Activated naive CD4-positive, alpha-beta T cell treated with anti-CD3 and anti-CD28 coated beads, Interleukin-2, amount 50 U/mL, for 72 hours (primary cell): ENCODE measurements around the gene SRRM2. TPM values are rescaled to one million over a fixed set of nuclear protein-coding genes. Genes with fewer than 3 reads are reported as not detected.

Experiments
- ATAC-seq, 2 donors: fragments of 150-1000 bp; cut with Tn5 transposase; 2 replicates each; pipeline ENCODE4 v1.10.0; 2021; ENCODE audit warnings: mild to moderate bottlenecking in 2 of 2, moderate library complexity in 2 of 2
- DNase-seq, 2 donors: peaks; one replicate each; pipeline ENCODE4 v3.0.0; 2021 to 2022; ENCODE audit warnings: low spot score in 2 of 2
- H3K27ac Mint-ChIP-seq, 2 donors: one replicate each; pipeline ENCODE4 v1.8.0; 2022; ENCODE audit warnings: mild to moderate bottlenecking in 2 of 2, mixed read lengths in 2 of 2
- H3K36me3 Mint-ChIP-seq, 2 donors: one replicate each; pipeline ENCODE4 v1.8.0; 2022; ENCODE audit warnings: mixed read lengths in 2 of 2
- H3K9me3 Mint-ChIP-seq, 2 donors: one replicate each; pipeline ENCODE4 v1.8.0; 2022; ENCODE audit warnings: mixed read lengths in 2 of 2
- total RNA-seq, 2 donors: library from RNA; stranded (reverse); gene quantifications; one replicate each; pipeline ENCODE4 v1.2.3, GENCODE V29; 2022

Gene SRRM2
- total RNA-seq, 2 donors from 2014 or later, result 624 to 790 TPM

DNA sequence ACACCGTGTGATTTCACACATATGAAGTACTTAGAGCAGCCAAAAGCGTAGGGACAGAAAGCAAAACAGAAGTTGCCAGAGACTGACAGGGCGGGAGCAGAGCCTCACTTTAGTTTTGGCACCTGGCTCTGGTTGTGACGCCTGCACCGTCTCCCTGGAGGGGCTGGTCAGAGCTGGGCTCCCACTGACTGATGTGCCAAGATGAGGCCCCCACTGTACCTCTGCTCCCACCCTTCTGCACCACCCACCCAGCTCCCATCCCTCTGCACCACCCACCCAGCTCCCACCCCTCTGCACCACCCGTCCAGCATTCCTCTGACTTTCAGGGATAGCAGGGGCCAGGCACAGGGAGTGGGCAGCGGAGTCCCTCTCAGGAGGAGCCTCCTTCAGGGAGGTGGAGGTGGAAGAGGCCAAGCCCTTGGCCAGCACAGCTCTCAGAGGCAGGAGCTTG lies 61.4 kb downstream of the SRRM2 start:
- ATAC-seq, result no peak
- H3K36me3 Mint-ChIP-seq, result no peaks in the 10 kb centered on the region
- no peak overlapping the region for H3K27ac Mint-ChIP-seq

DNA sequence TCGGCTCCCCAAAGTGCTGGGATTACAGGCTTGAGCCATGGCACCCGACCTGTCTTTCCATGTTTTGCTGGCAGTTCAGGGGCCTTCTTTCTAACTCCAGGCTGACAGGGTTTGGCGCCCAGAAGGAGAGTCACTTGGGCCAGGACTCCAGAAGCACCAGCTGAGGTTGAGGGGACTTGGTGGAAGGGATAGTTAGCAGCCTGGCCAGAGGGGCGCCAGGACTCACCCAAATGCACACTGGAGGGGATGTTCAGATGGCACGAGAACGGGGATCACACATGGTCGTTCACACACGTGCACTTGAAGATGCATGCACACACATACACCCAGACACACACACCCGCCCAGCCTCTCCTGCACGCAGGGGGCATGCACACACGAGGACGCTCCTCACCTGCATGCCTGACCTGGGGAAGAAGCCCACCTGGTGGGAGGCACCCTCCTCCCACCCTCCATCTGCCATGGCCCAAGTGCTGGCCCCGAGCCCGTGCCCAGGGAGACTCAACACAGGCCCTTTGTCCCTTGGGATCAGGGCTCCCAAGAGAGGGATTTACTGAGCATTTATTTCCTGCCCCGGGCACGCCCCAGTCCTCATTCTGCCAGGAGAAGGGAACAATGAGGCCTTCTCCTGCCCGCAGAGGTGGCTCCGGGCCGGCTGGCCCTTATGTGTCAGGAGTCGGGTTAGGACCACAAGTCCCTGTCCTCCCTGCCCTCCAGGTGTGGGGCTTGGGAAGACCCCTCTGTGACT lies 62.3 kb downstream of the SRRM2 start:
- no peaks in the 10 kb centered on the region for H3K36me3 Mint-ChIP-seq
- no peak for ATAC-seq
- peak in 1 of 2 donors; percentile 46 for DNase-seq
- H3K9me3 Mint-ChIP-seq, result no peaks in the 10 kb centered on the region
- no peak overlapping the region for H3K27ac Mint-ChIP-seq

More for the DNA sequence above, 61.4 kb downstream of the SRRM2 start:
- no peaks in the 10 kb centered on the region for H3K9me3 Mint-ChIP-seq
- DNase-seq, result peak in 1 of 2 donors; percentile 13

DNA sequence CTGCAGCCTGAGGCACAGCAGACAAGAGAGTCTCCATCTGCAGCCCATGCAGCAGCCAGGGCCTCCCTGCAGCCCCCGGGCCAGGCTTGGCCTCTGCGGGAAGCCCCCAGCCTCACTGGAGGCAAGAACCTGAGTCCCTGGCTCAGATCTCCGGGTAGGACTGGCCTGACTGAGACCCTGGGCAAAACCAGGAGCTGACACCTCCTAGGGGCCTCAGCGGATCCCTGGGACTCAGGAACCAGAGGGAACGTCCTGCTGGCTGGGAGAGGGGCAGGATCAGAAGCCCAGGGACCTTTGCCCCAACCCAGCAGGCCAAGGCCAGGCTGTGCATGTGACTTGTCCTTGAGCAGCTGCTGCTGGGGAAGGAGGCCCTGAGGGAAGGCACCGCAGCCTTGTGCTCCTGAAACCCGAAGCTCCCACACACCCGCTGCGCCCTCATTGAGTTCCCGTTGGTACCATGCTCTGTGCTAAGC lies 62.9 kb downstream of the SRRM2 start:
- Mint-ChIP-seq H3K27ac (no peak overlapping the region), H3K36me3 (no peaks in the 10 kb centered on the region), H3K9me3 (no peaks in the 10 kb centered on the region)
- DNase-seq (peak in 1 of 2 donors; percentile 39), ATAC-seq (no peak)

DNA sequence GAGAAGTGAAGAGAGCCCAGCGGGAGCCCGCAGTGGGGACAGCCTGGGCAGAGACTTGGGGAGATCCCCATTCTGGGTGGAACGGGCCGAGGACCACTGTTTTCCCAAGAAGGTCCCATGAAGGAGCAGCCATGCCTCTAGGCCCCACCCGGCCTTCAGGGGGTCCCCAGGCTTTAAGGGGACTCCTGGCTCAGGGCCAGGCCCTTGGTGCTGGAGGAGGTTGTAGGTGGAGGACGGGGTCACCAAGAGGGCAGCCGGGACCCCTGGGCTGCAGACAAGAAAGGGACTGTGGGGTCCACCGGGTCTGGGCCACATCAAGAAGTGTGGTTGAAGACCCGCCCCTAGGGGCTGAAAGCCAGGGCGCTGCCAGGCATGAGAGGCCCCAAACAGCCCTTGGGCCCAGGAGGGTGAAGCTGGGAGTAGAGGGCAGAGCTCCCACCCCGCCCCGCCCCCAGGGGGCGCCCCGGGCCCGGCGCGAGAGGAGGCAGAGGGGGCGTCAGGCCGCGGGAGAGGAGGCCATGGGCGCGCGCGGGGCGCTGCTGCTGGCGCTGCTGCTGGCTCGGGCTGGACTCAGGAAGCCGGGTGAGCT lies 64.4 kb downstream of the SRRM2 start, which contains the start of gene PRSS21:
PRSS21 (plus strand) TSS at position 487 of the 589 bp plus-strand sequence; CDS start at position 519, 32 bp downstream.
- Mint-ChIP-seq H3K9me3 (no peaks in the 10 kb centered on the region), H3K36me3 (no peaks in the 10 kb centered on the region), H3K27ac (no peak within 1 kb of the TSS)
- DNase-seq (peak in 1 of 2 donors; percentile 54), ATAC-seq (peak in 1 of 2 donors; percentile 44)

DNA sequence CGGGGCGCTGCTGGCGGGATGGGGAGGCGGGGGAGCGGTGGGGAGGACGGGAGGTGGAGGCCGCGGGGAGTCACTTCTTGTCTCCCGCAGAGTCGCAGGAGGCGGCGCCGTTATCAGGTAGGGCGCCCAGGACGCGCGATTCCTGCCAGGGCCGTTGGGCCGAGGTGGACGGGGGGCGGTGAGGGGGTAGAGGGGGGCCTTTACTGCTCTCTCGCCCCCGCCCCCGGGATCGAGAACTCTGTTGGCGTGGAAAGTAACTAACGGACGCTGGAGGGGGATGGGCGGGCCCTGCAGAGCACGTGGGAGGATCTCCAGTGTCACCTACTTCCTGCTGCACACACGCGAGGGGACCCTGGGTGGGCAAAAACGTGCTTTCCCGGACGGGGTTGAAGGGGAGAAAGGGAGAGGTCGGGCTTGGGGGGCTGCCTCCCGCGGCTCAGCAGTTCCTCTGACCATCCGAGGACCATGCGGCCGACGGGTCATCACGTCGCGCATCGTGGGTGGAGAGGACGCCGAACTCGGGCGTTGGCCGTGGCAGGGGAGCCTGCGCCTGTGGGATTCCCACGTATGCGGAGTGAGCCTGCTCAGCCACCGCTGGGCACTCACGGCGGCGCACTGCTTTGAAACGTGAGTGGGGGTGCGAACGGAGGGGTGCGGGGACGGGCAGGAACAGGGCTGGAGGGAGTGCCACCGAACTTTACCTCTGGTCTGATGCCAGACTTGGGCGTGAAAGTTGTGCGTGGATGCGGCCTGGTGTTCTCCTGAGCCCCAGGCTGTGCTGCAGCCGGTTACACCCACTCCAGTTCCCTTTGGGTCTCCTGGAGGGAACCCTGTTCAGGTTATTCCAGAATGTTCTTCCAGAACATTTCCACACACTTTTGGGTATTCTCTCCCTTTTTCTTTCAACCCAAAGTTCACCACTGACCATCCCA lies 65.2 kb downstream of the SRRM2 start:
- Mint-ChIP-seq H3K9me3 (no peaks in the 10 kb centered on the region), H3K36me3 (no peaks in the 10 kb centered on the region), H3K27ac (no peak overlapping the region)
- DNase-seq (peak in 1 of 2 donors; percentile 53), ATAC-seq (no peak)

DNA sequence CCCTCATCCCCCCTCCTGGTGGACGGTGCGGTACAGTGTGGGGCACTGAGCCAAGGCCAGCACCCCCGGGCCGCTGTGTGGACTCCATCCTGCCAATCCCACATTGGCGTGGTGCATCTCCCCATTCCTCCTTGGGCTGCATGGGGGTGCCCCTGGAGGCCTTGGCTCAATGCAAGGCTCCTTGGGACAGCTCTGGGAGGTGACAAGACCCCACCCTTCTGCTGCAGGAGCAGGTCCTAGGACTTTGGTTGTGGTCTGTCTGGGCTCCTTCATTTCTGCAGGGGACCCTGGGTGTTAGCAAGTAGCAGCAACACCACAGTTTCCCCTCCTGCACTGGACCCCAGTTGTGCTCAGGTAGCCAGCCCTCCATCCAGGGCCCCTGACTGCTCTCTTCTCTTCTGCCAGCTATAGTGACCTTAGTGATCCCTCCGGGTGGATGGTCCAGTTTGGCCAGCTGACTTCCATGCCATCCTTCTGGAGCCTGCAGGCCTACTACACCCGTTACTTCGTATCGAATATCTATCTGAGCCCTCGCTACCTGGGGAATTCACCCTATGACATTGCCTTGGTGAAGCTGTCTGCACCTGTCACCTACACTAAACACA lies 65.9 kb downstream of the SRRM2 start:
- Mint-ChIP-seq H3K9me3 (no peaks in the 10 kb centered on the region), H3K27ac (no peak overlapping the region), H3K36me3 (no peaks in the 10 kb centered on the region)
- DNase-seq (peak in 1 of 2 donors; percentile 47), ATAC-seq (no peak)

DNA sequence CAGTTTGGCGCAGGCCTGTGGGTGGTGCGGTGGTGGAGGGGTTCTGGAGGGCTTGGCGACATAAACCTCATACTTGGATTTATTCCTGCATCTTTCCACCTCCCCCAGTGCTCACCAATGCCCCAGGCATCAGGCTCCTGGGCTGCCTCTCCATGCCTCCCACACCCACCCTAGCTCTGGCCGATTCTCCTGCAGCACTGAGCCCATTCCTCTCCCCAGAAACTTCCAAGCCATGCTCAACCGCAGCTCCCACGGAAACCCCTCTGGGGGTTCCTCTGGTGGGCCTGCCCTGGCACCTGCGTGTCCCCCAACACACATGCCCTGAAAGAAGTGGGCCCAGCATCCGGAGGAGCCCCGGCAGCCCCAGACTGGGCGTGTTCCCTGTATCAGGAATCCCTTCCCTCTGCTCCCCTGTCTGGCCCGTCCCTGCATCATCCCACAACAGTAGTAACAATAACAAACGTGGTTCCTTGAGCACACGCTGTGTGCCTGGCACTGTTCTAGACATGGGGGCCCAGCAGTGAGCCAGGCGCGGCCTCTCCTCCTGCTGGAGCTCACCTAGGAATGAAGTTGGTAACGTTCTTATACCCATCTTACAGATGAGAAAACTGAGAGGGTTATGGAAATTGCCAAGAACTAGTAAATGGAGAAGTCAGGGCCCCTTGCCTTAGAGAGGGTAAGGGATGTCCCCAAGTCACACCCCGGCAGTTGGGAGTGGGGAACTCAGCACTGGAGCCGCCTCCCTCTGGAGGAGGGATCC lies 66.9 kb downstream of the SRRM2 start:
- Mint-ChIP-seq H3K27ac (no peak overlapping the region), H3K9me3 (no peaks in the 10 kb centered on the region), H3K36me3 (no peaks in the 10 kb centered on the region)
- peak in 1 of 2 donors; percentile 25 for DNase-seq
- ATAC-seq, result no peak

DNA sequence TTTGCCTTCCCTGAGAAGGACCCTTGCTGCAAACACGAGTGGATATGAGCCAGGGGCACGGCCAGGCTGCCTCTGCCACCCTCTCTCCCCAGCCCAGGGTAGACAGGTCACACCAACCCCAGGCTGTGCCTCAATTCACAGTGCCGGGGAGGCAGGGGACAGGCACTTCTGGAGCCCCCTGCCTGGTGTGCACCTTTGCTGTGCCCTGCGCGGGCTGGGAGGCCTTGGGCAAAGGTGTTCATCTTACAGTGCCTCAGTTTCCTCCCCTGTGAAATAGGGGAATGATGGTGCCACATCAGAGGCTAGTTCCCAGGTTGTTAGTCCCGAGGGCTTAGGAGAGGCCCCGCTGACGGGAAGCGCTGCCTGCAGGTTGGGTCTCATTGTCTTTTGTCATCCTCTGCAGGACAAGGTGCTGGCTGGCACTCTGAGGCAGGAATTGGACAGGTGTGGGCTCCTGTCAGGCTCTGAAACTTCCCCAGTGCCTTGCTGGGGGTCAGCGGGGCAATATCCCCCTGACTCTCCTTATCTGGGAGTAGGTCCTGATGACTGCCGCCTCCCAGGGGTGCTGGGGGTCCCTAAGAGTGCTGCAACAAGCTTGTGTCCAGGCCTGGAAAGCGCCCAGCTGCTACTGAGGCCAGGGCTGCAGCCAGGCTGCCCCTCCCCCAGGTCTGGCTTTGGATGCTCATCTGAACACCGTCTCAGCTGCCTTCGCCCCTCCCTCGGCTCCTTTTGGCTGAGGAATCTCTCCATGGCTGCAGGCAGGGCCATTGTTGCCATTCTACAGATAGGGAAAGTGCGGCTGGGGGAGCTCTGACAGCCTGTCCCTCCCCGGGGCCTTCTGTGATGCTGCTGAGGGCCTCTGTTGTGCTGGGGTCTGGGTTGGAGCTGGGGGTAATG lies 67.7 kb downstream of the SRRM2 start:
- no peak overlapping the region for H3K27ac Mint-ChIP-seq
- ATAC-seq (no peak), DNase-seq (peak in 1 of 2 donors; percentile 46)
- no peaks in the 10 kb centered on the region for H3K9me3 Mint-ChIP-seq
- H3K36me3 Mint-ChIP-seq, result no peaks in the 10 kb centered on the region

Other genes starting within 250 kb of the SRRM2 start
- gene ATP6V0C, start 238.7 kb upstream of the SRRM2 start, total RNA-seq, result 100 to 1,000 TPM in 1 of 2 donors, 10 to 100 TPM in 1; 94.4 to 127 TPM
- 10 to 100 TPM; 37.0 to 37.2 TPM for gene AMDHD2, start 232.3 kb upstream of the SRRM2 start, total RNA-seq
- gene CEMP1, start 221.2 kb upstream of the SRRM2 start, total RNA-seq, result under 1 TPM in 1 of 2 donors, not detected in 1; 0.50 TPM
- gene PDPK1, start 214.6 kb upstream of the SRRM2 start, total RNA-seq, result 10 to 100 TPM; 36.5 to 57.6 TPM
- gene KCTD5, start 70.1 kb upstream of the SRRM2 start, total RNA-seq, result 10 to 100 TPM; 27.8 to 46.9 TPM
- gene PRSS27, start 32.4 kb upstream of the SRRM2 start, total RNA-seq, result 1 to 10 TPM; 1.3 to 3.2 TPM
- gene ELOB, start 24.6 kb downstream of the SRRM2 start, total RNA-seq, result 100 to 1,000 TPM; 218 to 224 TPM
- not detected for gene PRSS33, start 34.9 kb downstream of the SRRM2 start, total RNA-seq
- gene PRSS41, start 45.8 kb downstream of the SRRM2 start, total RNA-seq, result not detected
- gene PRSS21, start 64.6 kb downstream of the SRRM2 start, total RNA-seq, result 1 to 10 TPM; 1.8 to 2.4 TPM
- gene ZG16B, start 77.7 kb downstream of the SRRM2 start, total RNA-seq, result 1 to 10 TPM in 1 of 2 donors, under 1 TPM in 1; 0.48 to 1.4 TPM
- gene PRSS22, start 105.5 kb downstream of the SRRM2 start, total RNA-seq, result under 1 TPM in 1 of 2 donors, not detected in 1; 0.34 TPM
- 10 to 100 TPM in 1 of 2 donors, 1 to 10 TPM in 1; 9.4 to 17.4 TPM for gene FLYWCH2, start 130.6 kb downstream of the SRRM2 start, total RNA-seq
- 10 to 100 TPM; 28.8 to 55.4 TPM for gene FLYWCH1, start 159.3 kb downstream of the SRRM2 start, total RNA-seq
- gene KREMEN2, start 211.6 kb downstream of the SRRM2 start, total RNA-seq, result not detected
- 10 to 100 TPM; 24.0 to 31.6 TPM for gene PAQR4, start 216.7 kb downstream of the SRRM2 start, total RNA-seq
- 100 to 1,000 TPM; 125 to 193 TPM for gene PKMYT1, start 227.8 kb downstream of the SRRM2 start, total RNA-seq